Body of pancreas (tissue), 4 donors: ENCODE measurements around the gene GNG5. TPM values are rescaled to one million over a fixed set of nuclear protein-coding genes. Genes with fewer than 3 reads are reported as not detected.
A peak's percentile ranks its signal among the peaks of the same experiment; 100 is the strongest.

Source experiments
- ATAC-seq: fragments of 150-250 bp; one replicate; pipeline ENCODE4 v1.9.1; 2016
- DNase-seq, 4 donors: peaks; one replicate each; pipeline ENCODE4 v3.0.0-alpha.2; 2019
- H3K27ac ChIP-seq, 4 donors: fragments of 200-600 bp; sonication (generic); 1 replicate in 3 of 4; 2 replicates in 1 of 4; pipeline versions ENCODE4 v1.5.1 to v1.6.1; 2016 to 2019; ENCODE audit warnings: mild to moderate bottlenecking in 1 of 4, mixed read lengths in 1 of 4, moderate library complexity in 1 of 4
- H3K27me3 ChIP-seq, 2 donors: fragments of 200-600 bp; sonication (generic); one replicate each; pipeline ENCODE4 v1.6.0; 2016; ENCODE audit warnings: mild to moderate bottlenecking in 1 of 2
- H3K36me3 ChIP-seq, 2 donors: fragments of 200-600 bp; sonication (generic); replicated peaks in 1 of 2; 2 replicates each; pipeline ENCODE4 v1.5.1; 2016; ENCODE audit warnings: low read depth in 2 of 2; ENCODE audit not compliant: insufficient read depth in 1 of 2
- H3K4me1 ChIP-seq: fragments of 200-600 bp; sonication (generic); one replicate; pipeline ENCODE4 v1.6.0; 2016
- H3K4me3 ChIP-seq, 2 donors: fragments of 200-600 bp; sonication (generic); 1 replicate in 1 of 2; 2 replicates in 1 of 2; pipeline ENCODE4 v1.5.1; 2016 to 2019
- H3K9me3 ChIP-seq, 3 donors: fragments of 200-600 bp; sonication (generic); 1 replicate in 2 of 3; 2 replicates in 1 of 3; pipeline ENCODE4 v1.5.1; 2016
- POLR2A ChIP-seq, 3 donors: fragments of 450-650 bp; IDR thresholded peaks; one replicate each; pipeline ENCODE4 v1.6.1; 2016; ENCODE audit warnings: antibody characterized with exemption in 3 of 3, mild to moderate bottlenecking in 2 of 3
- WGBS, 2 donors: methylation state at CpG; one replicate each; pipeline ENCODE4 v1.1.5; 2017; 5-methylcytosine and 5-hydroxymethylcytosine counted together
- intact Hi-C: fragments of 100-400 bp; cut with DNase I; formaldehyde crosslinking; loops from one replicate; pipeline ENCODE4 v1.15.1; 2023
- total RNA-seq, 2 donors: library from RNA; depleted of rRNA; stranded (reverse); fragments of >200 nt; gene quantifications; one replicate each; pipeline ENCODE4 v1.1.0, GENCODE V29; 2016
- TF ChIP-seq, protein P1 (sequence below), 7 experiments: fragments of 450-650 bp in 4 of 7; fragments of 200-600 bp in 3 of 7; sonication (generic) in 3 of 7; IDR thresholded peaks; one replicate each; pipeline ENCODE4 v1.5.1; 2016 to 2019; ENCODE audit warnings: antibody characterized with exemption in 7 of 7

GNG5 gene
- total RNA-seq, 2 donors from 2014 or later, result 12.7 to 28.0 TPM

DNA sequence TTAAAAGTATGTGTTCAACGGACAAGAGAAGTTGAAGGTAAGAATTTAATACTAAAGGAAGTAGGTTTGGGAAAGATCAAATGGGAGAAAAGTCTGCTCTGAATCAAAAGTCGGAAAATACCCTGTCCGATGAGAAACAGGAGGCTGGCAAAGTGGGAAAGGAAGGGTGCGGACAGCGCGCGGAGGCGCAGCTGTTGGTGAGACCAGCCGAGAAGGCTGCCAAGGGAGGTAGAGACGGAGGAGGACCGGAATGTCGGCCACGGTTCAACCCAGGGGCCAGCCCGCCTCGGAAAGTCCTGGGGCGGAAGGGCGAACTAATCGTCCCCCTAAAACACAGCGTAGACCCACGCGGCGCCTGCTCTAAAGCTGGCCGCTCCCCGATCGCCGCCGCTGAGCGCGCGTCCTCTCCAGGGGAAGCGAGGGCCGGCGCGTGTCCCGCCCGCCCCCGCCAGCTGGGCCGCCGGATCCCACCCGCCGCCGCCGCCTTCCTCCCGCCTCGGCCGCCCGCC, 834 bp downstream of the GNG5 start:
- peak overlapping the region; percentile 87 to 99 (median 94) for H3K27ac ChIP-seq
- ATAC-seq (peak; percentile 54), DNase-seq (peak; percentile 61 to 71 (median 64))
- 0 to 1% methylated on average over 16 to 46 of the region's 47 CpGs for WGBS, 2 donors
- H3K27me3 ChIP-seq, result no peaks in the 10 kb centered on the region
- peak overlapping the region; percentile 68 to 78 for H3K4me3 ChIP-seq
- intact Hi-C loops, result no loop called here
- no peaks in the 10 kb centered on the region for H3K9me3 ChIP-seq
- H3K4me1 ChIP-seq, result peaks cover 40% of the 10 kb centered on the region
- no peaks in the 10 kb centered on the region for H3K36me3 ChIP-seq
- TF ChIP-seq POLR2A (IDR thresholded peaks at IDR 0.05), result no peak
- TF ChIP-seq, protein P1, sequence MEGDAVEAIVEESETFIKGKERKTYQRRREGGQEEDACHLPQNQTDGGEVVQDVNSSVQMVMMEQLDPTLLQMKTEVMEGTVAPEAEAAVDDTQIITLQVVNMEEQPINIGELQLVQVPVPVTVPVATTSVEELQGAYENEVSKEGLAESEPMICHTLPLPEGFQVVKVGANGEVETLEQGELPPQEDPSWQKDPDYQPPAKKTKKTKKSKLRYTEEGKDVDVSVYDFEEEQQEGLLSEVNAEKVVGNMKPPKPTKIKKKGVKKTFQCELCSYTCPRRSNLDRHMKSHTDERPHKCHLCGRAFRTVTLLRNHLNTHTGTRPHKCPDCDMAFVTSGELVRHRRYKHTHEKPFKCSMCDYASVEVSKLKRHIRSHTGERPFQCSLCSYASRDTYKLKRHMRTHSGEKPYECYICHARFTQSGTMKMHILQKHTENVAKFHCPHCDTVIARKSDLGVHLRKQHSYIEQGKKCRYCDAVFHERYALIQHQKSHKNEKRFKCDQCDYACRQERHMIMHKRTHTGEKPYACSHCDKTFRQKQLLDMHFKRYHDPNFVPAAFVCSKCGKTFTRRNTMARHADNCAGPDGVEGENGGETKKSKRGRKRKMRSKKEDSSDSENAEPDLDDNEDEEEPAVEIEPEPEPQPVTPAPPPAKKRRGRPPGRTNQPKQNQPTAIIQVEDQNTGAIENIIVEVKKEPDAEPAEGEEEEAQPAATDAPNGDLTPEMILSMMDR (IDR thresholded peaks at IDR 0.05), result no peak

DNA sequence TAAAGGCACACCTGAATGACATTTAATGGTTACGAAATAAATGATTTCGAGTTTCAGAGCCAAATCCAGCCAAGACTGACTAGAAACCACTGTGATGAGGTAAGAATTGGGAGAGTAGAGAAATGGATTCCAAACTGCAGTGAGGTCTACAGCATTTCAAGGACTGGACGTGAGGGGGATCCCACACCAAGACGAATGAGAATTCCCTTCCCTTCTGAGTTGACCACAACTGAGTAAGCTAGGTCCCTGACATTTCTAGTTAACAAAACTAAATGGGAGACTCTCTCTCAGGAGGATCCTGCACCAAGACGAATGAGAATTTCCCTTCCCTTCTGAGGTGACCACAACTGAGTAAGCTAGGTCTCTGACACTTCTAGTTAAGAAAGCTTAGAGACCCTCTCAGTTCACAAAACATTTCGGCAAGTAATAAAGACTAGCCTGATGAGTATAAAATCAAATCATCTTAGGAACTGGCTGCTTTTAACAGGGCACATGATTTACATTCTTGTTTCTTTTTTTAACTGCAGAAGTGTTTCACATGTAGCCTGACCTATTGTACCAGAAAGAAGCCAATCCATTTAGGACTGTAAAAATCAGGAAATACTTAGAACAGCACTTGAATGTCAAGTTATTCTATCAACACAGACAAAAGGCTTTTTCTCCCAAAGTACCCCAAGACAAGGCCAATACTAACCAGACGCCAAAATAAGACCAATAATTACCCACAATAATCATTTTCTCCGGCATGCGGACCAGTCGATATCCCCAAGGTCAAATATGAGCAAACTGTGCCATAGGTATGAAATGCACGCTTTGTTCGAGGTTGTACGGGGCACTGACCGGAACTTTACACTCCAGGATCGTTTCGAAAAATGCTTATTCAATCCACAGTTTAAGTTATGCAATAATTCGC, 1.5 kb downstream of the GNG5 start:
- H3K4me3 ChIP-seq, result peak overlapping the region; percentile 68 to 78
- no peaks in the 10 kb centered on the region for H3K27me3 ChIP-seq
- TF ChIP-seq, protein P1 (IDR thresholded peaks at IDR 0.05), result no peak
- no peak for TF ChIP-seq POLR2A (IDR thresholded peaks at IDR 0.05)
- WGBS, 2 donors, result 1 to 2% methylated on average over 17 of the region's 17 CpGs
- no peaks in the 10 kb centered on the region for H3K36me3 ChIP-seq
- ATAC-seq, result no peak
- no peaks in the 10 kb centered on the region for H3K9me3 ChIP-seq
- intact Hi-C loops, result no loop called here
- H3K4me1 ChIP-seq, result peaks cover 41% of the 10 kb centered on the region
- H3K27ac ChIP-seq, result peak overlapping the region; percentile 87 to 99 (median 94)
- peak in 3 of 4 donors; percentile 20 to 36 (median 22) for DNase-seq

DNA sequence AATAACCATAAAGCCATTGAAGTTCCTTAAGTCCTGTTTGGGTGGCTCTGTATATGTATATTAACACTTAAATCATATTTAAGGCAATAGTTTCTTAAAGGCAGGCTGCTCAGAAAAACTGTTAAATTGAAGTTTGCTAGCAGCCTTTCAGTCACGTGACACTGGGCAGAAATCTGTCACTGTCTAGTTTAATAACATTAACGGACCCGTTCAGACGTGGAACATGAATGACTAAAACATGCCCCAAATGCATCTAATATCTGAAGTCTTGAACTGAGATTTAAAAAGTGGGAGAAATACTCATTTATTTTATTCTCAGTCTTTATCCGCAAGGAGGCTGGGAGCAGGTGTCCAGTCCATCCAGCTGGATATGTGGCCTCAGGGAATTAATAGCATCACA, 3.5 kb downstream of the GNG5 start:
- H3K4me3 ChIP-seq, result no peak overlapping the region
- H3K27ac ChIP-seq, result no peak overlapping the region
- WGBS, 2 donors, result 35 to 37% methylated on average over 5 of the region's 5 CpGs
- TF ChIP-seq POLR2A (IDR thresholded peaks at IDR 0.05), result no peak
- TF ChIP-seq, protein P1 (IDR thresholded peaks at IDR 0.05), result no peak
- intact Hi-C loops, result no loop called here
- H3K4me1 ChIP-seq, result peaks cover 47% of the 10 kb centered on the region
- ATAC-seq, result no peak
- no peak for DNase-seq
- H3K27me3 ChIP-seq, result no peaks in the 10 kb centered on the region
- H3K9me3 ChIP-seq, result no peaks in the 10 kb centered on the region
- peaks cover 0 to 6% of the 10 kb centered on the region in 2 donors for H3K36me3 ChIP-seq

DNA sequence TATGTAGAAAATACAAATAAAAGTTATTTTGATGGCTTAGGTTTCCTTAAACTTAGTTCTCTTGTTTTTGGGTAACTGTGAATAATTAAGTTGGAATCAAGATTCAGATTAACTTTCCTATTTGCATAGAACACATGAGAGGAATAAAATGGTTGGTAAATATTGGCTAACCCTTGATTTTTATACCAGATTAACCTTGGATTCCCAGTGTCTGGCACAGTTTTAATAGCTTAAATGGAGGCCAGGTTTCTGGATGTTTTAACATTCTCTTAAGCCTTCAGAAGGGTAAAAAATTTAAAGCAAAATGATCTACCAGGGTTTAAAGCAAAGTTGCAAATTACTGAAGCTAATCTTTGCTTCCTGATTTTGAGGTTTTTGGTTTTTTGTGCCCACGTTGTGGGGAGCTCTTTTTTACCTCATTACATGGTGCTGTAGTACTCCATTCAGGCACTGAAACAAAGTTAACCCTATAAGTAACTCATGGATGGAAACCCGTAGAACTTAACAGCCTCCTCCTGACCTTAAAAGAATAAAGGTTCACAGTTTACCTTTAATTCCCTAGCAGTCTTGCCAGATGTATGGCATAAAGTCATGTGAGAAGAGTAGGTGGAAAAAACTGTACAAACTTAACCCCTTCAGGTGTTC, 8.6 kb downstream of the GNG5 start:
- H3K36me3 ChIP-seq, result peaks cover 0 to 17% of the 10 kb centered on the region in 2 donors
- no peak for ATAC-seq
- no peaks in the 10 kb centered on the region for H3K27me3 ChIP-seq
- intact Hi-C loops, result no loop called here
- no peak for DNase-seq
- no peak overlapping the region for H3K4me3 ChIP-seq
- H3K9me3 ChIP-seq, result no peaks in the 10 kb centered on the region
- TF ChIP-seq POLR2A (IDR thresholded peaks at IDR 0.05), result no peak
- TF ChIP-seq, protein P1 (IDR thresholded peaks at IDR 0.05), result no peak
- no peak overlapping the region for H3K27ac ChIP-seq
- 45 to 51% methylated on average over 2 of the region's 2 CpGs for WGBS, 2 donors
- H3K4me1 ChIP-seq, result peaks cover 26% of the 10 kb centered on the region
